Fibroblast of the aortic adventitia (primary cell): ENCODE measurements around the gene ESYT2. TPM values are rescaled to one million over a fixed set of nuclear protein-coding genes. Genes with fewer than 3 reads are reported as not detected.
A peak's percentile ranks its signal among the peaks of the same experiment; 100 is the strongest.

Source experiments
- DNase-seq: peaks from one replicate; pipeline ENCODE4 v3.0.0-alpha.2; 2010; ENCODE audit warnings: low read depth
- H3K4me3 ChIP-seq: 2 replicates; pipeline ENCODE4 v1.5.1; 2011; ENCODE audit warnings: low read depth, mild to moderate bottlenecking, control low read depth, low read length, moderate library complexity
- total RNA-seq: library from RNA; depleted of rRNA; stranded (reverse); fragments of >200 nt; gene quantifications from 2 replicates; pipeline ENCODE4 v1.2.3, GENCODE V29; 2012; ENCODE audit warnings: low replicate concordance
- TF ChIP-seq, protein P1 (sequence below): IDR thresholded peaks from 2 replicates; pipeline ENCODE4 v1.5.1; 2011; ENCODE audit warnings: mild to moderate bottlenecking, low read length, control low read depth, inconsistent platforms; ENCODE audit not compliant: insufficient read depth

Gene ESYT2
- total RNA-seq, 1 donor, result 105 TPM

DNA sequence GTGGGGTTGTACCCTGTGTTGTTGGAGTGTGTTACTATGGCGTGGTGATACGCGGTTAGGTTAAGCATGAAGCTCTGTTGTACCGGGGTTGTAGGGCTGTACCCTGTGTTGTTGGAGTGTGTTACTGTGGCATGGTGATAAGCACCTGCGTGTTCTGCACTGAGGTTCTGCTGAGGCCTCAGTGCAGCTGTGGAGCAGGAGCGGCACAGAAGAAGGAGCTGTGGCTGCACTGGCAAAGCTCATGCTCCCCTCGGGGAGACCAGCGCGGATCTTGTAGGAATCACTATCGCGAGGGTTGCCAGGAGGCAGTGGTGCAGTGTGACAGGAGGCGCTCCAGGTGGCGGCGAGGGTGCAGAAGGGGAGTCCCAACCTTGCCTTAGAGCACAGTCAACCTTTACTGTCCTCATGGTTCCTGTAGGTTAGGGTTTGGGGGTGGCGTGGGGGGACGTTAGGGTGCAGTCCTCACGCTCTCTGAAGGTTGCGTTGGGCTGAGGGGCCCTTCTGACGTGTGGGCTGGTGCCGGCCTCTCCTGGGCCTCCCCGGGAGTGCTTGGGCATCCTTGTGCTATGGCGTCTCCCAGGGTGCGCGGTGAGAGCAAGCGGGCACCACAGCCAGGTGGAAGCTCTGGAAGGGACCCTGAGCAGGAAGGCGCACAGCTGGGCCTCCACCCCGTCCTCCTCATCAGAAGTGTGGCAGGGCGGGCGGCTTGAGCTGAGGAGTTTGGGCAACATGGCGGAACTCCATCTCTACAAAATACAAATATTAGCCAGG lies 38.1 kb upstream of the ESYT2 start:
- H3K4me3 ChIP-seq, result no peak overlapping the region
- TF ChIP-seq, protein P1, sequence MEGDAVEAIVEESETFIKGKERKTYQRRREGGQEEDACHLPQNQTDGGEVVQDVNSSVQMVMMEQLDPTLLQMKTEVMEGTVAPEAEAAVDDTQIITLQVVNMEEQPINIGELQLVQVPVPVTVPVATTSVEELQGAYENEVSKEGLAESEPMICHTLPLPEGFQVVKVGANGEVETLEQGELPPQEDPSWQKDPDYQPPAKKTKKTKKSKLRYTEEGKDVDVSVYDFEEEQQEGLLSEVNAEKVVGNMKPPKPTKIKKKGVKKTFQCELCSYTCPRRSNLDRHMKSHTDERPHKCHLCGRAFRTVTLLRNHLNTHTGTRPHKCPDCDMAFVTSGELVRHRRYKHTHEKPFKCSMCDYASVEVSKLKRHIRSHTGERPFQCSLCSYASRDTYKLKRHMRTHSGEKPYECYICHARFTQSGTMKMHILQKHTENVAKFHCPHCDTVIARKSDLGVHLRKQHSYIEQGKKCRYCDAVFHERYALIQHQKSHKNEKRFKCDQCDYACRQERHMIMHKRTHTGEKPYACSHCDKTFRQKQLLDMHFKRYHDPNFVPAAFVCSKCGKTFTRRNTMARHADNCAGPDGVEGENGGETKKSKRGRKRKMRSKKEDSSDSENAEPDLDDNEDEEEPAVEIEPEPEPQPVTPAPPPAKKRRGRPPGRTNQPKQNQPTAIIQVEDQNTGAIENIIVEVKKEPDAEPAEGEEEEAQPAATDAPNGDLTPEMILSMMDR, result no peak
- no peak for DNase-seq

DNA sequence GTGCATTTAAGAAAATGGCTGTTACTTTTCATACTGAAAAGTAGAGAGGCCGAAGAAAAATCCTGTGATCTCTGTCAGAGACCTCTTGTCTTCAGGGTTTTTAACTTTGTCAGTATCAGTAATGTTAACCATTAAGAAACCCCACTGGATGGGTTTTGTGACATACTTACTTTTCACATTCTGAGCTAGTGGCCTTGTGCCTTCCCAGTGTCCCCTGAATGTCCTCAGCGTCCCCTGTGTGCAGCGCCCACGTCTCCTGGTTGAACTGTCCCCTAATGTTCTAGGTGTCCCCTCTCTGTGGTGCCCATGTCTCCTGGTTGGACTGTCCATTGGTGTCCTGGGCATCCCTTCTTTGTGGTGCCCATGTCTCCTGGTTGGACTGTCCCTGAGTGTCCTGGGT lies 36.7 kb upstream of the ESYT2 start:
- DNase-seq, result no peak
- no peak overlapping the region for H3K4me3 ChIP-seq
- TF ChIP-seq, protein P1, result no peak

DNA sequence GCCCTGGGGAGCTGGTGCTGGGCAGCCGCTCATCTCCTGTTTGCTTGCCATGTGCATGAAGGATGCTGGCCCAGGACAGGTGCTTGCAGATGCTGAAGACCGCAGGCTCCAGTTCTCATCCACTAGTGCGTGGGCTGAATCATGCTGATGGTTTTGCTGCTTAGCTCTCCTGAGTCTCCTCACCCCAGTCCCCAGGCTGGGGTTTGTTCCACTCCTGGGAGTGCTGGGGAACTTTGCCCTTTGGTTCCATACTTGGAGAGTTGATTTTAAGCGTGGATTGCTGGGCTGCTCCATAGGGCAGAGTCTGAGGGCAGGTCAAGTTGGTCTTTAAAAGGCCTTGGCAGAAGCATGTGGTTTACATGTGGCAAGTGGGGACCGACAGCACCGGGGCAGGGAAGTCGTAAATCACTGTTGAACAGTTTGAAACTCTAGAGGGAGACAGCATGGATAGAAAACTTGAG lies 36.2 kb upstream of the ESYT2 start:
- DNase-seq, result no peak
- H3K4me3 ChIP-seq, result no peak overlapping the region
- TF ChIP-seq, protein P1, result no peak

DNA sequence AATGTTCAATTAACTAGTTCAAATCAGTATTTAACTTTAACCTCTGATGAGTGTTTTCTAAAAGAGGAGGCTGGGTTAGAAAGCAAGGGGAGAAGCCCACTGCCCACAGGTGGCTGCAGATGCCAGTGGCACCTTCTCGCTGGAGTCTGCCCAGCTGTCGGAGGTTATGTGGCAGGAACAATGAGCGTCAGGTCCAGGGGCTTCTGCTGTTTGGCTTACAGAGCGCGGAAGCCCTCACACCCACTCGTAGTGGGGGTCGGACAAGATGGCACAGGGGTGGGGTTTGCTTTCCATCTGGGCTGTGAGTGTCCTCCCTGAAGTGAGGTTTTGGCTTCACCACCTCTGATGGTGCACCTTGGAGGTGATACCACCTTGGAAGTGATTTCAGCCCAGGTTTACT lies 35.5 kb upstream of the ESYT2 start:
- no peak overlapping the region for H3K4me3 ChIP-seq
- TF ChIP-seq, protein P1, result no peak
- no peak for DNase-seq

DNA sequence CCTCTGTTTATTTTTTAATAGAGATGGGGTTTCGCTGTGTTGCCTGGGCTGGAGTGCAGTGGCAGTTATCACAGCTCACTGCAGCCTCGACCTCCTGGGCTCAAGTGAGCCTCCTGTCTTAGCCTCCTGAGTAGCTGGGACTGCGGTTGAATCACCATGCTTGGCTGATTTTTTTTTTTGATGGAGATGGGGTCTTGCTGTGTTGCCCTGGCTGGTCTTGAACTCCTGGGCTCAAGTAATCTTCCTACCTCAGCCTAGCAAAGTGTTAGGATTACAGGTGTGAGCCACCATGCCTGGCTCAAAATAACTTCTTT lies 35.2 kb upstream of the ESYT2 start:
- H3K4me3 ChIP-seq, result peak overlapping the region; percentile 63
- TF ChIP-seq, protein P1, result no peak
- DNase-seq, result no peak

DNA sequence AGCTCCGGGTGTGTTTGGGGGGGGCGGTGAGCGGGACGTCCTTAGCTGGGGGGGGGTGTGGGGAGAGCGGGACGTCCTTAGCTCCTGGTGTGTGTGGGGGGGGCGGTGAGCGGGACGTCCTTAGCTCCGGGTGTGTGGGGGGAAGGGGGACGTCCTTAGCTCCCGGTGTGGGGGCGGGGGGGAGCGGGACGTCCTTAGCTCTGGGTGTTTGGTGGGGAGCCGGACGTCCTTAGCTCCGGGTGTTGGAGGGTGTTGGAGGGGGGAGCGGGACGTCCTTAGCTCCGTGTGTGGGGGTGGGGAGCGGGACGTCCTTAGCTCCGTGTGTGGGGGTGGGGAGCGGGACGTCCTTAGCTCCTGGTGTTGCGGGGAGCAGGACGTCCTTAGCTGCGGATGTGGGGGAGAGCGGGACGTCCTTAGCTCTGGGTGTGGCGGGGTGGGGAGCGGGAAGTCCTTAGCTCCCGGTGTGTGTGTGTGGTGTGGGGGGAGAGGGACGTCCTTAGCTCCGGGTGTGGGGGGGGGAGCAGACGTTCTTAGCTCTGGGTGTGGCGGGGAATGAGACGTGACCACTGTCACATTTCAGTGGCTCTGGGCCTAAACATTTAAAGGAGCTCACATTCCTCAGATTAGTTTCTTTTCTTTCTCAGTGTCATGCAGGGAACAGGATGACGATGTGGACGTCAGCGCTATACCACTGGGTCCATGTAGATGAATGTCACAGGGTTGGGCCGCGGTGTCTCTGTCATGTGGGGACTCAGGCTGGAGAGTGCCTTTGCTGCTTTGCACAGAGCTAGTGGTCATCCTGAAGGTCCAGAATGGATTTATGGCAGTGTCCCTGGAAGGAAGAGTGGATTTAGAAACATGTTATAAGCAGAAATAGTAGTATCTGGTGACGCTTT lies 34.5 kb upstream of the ESYT2 start:
- TF ChIP-seq, protein P1, result no peak
- DNase-seq, result peak; percentile 56
- peak overlapping the region; percentile 63 for H3K4me3 ChIP-seq

DNA sequence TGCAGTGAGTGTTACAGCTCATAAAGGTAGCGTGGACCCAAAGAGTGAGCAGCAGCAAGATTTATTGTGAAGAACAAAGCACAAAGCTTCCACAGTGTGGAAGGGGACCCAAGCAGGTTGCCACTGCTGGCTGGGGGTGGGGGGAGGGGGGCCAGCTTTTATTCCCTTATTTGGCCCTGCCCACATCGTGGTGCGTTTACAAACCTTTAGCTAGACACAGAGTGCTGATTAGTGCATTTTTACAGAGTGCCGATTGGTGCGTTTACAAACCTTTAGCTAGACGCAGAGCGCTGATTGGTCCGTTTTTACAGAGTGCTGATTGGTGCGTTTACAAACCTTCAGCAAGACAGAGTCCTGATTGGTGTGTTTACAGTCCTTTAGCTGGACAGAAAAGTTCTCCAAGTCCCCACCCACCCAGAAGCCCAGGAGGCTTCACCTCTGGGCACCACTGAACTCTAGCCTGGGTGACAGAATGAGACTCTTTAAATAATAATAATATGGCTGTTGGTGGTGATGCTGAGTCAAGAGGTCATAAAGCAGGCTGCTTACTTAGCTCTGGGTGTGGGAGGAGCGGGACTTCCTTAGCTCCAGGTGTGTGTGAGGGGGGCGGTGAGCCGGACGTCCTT lies 33.8 kb upstream of the ESYT2 start:
- peak; percentile 17 for DNase-seq
- peak overlapping the region; percentile 63 for H3K4me3 ChIP-seq
